Loucy (cell line): Measurements from ENCODE around the gene RAI14.
A peak's percentile ranks its signal among the peaks of the same experiment; 100 is the strongest.

Experiments used
- H2AFZ ChIP-seq: fragments of 200-600 bp; sonication (generic); 2 replicates; pipeline ENCODE4 v1.6.0; 2016; ENCODE audit warnings: antibody characterized with exemption, mild to moderate bottlenecking, low read length, moderate library complexity
- H3F3A ChIP-seq: fragments of 200-600 bp; 2 replicates; pipeline ENCODE4 v1.6.0; 2016; ENCODE audit warnings: antibody characterized with exemption, low read depth, mild to moderate bottlenecking
- H3K27me3 ChIP-seq: fragments of 200-600 bp; sonication (generic); 2 replicates; pipeline ENCODE4 v1.6.1; 2014; ENCODE audit warnings: low read length, mild to moderate bottlenecking; ENCODE audit not compliant: insufficient read depth, poor library complexity, severe bottlenecking
- H3K36me3 ChIP-seq: fragments of 200-600 bp; sonication (generic); 2 replicates; pipeline ENCODE4 v1.6.1; 2016; ENCODE audit warnings: low read length; ENCODE audit not compliant: insufficient read depth
- H3K4me1 ChIP-seq: fragments of 200-600 bp; sonication (generic); 2 replicates; pipeline ENCODE4 v1.5.1; 2014; ENCODE audit warnings: low read length, mild to moderate bottlenecking; ENCODE audit not compliant: insufficient read depth, poor library complexity, severe bottlenecking
- H3K4me2 ChIP-seq: fragments of 200-600 bp; sonication (generic); 2 replicates; pipeline ENCODE4 v1.6.0; 2014; ENCODE audit warnings: antibody characterized with exemption, low read length, low read depth, mild to moderate bottlenecking; ENCODE audit not compliant: poor library complexity, severe bottlenecking
- H3K4me3 ChIP-seq: fragments of 200-600 bp; sonication (generic); 2 replicates; pipeline ENCODE4 v1.5.1; 2014; ENCODE audit warnings: low read length, mild to moderate bottlenecking, mixed read lengths; ENCODE audit not compliant: poor library complexity, severe bottlenecking
- H3K79me2 ChIP-seq: fragments of 200-600 bp; sonication (generic); 2 replicates; pipeline ENCODE4 v1.6.1; 2014; ENCODE audit warnings: low read length; ENCODE audit not compliant: insufficient read depth
- H3K9ac ChIP-seq: fragments of 200-600 bp; sonication (generic); 2 replicates; pipeline ENCODE4 v1.6.0; 2014; ENCODE audit warnings: mild to moderate bottlenecking, low read depth, low read length, moderate library complexity; ENCODE audit not compliant: poor library complexity, severe bottlenecking
- H3K9me2 ChIP-seq: fragments of 200-600 bp; sonication (generic); replicated peaks from 2 replicates; pipeline ENCODE4 v1.6.1; 2016; ENCODE audit warnings: low read depth, low read length, mixed read lengths
- H3K9me3 ChIP-seq: fragments of 200-600 bp; sonication (generic); 2 replicates; pipeline ENCODE4 v1.6.1; 2014; ENCODE audit warnings: mild to moderate bottlenecking, antibody characterized with exemption, low read length, low read depth; ENCODE audit not compliant: insufficient read depth
- H4K20me1 ChIP-seq: fragments of 200-600 bp; sonication (generic); 2 replicates; pipeline ENCODE4 v1.6.0; 2014; ENCODE audit warnings: antibody characterized with exemption, low read length, mild to moderate bottlenecking; ENCODE audit not compliant: insufficient read depth, poor library complexity, severe bottlenecking
- EZH2phosphoT487 ChIP-seq: fragments of 200-600 bp; IDR thresholded peaks from 2 replicates; pipeline ENCODE4 v1.6.1; 2018; ENCODE audit warnings: antibody characterized with exemption, mild to moderate bottlenecking, moderate library complexity, borderline replicate concordance
- TF ChIP-seq, protein P1 (sequence below): fragments of 200-600 bp; sonication (generic); conservative IDR thresholded peaks from 2 replicates; pipeline ENCODE4 v1.5.1; 2014; ENCODE audit warnings: mild to moderate bottlenecking, antibody characterized with exemption, low read length

RAI14 gene

DNA sequence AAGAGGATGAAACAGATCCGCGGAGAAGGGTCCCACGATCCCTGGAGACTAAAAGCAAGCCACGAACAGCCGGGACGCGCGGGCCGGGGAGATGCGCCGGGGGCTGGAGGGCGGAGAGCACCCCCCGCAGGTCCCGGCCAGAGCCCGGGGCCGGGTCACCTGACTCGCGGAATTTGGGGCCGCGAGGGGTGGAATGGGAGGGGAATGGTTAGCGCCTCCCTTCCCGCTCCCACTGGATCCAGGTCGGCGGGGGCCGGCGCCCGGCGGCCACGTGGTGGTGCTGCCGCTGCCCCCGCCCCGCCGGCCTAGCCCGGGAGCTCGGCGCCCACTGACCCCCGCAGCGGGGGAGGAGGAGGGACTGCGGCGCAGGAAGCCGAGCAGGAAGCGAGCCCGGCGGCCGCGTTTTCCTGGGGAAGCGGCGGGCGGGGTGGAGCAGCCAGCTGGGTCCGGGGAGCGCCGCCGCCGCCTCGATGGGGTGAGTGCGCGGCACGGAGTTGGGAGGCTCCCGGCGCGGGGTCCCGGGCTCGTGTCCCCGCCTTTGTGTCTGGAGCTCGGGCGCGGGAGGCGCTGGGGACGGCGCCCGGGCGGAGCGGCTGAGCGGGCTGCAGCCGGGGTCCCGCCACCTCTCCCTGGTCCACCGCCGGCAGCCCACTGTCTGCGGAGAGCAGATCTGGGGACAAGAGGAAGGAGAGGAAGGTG is at the start of gene RAI14:
TSS of gene RAI14 (plus strand) at position 328 of the 699 bp plus-strand sequence. CDS start 30,592 bp downstream, outside the sequence.
- peak within 1 kb of the TSS; percentile 88 for H3K9ac ChIP-seq
- no peaks in the 10 kb centered on the region for H3K9me2 ChIP-seq
- peaks cover 39% of the 10 kb centered on the region for H3K4me1 ChIP-seq
- peaks cover 14% of the 10 kb centered on the region; the same call in 1 of the 2 replicates for H3F3A ChIP-seq
- TF ChIP-seq, protein P1, sequence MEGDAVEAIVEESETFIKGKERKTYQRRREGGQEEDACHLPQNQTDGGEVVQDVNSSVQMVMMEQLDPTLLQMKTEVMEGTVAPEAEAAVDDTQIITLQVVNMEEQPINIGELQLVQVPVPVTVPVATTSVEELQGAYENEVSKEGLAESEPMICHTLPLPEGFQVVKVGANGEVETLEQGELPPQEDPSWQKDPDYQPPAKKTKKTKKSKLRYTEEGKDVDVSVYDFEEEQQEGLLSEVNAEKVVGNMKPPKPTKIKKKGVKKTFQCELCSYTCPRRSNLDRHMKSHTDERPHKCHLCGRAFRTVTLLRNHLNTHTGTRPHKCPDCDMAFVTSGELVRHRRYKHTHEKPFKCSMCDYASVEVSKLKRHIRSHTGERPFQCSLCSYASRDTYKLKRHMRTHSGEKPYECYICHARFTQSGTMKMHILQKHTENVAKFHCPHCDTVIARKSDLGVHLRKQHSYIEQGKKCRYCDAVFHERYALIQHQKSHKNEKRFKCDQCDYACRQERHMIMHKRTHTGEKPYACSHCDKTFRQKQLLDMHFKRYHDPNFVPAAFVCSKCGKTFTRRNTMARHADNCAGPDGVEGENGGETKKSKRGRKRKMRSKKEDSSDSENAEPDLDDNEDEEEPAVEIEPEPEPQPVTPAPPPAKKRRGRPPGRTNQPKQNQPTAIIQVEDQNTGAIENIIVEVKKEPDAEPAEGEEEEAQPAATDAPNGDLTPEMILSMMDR: no peak; the same call in 1 of the 2 replicates
- TF ChIP-seq EZH2phosphoT487: no peak
- no peaks in the 10 kb centered on the region for H3K9me3 ChIP-seq
- H3K27me3 ChIP-seq: no peaks in the 10 kb centered on the region
- H3K4me2 ChIP-seq: peak within 1 kb of the TSS; percentile 98
- H4K20me1 ChIP-seq: no peaks in the 10 kb centered on the region
- no peaks in the 10 kb centered on the region for H3K36me3 ChIP-seq
- peak within 1 kb of the TSS; percentile 81 for H2AFZ ChIP-seq
- peak within 1 kb of the TSS; percentile 88 for H3K4me3 ChIP-seq
- H3K79me2 ChIP-seq: peaks cover 37% of the 10 kb centered on the region

DNA sequence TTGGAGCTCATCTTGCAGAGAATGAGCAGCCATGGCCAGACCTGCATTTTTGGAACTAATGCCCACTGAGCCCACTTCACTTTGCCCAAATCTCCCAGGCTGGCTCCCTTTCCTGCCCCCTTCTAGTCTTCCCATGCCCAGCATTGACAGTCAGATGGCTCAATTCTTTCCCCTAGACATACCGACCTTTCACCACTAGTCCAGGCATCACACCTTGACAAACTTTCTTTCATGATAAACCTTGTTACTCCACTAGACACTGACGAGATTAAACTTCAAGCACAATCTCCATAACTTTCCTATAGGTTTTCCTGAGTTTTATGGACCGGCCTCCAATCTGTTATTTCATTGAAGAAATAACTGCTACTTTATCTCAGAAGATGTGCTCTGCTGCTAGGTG is 47.8 kb upstream of the RAI14 start:
- no peak overlapping the region for H3K9ac ChIP-seq
- no peaks in the 10 kb centered on the region for H3K27me3 ChIP-seq
- H3K4me1 ChIP-seq: peaks cover 51% of the 10 kb centered on the region
- H3K9me3 ChIP-seq: no peaks in the 10 kb centered on the region
- TF ChIP-seq, protein P1: no peak
- H3K79me2 ChIP-seq: no peaks in the 10 kb centered on the region
- H3K36me3 ChIP-seq: no peaks in the 10 kb centered on the region
- no peak overlapping the region for H2AFZ ChIP-seq
- no peaks in the 10 kb centered on the region for H3K9me2 ChIP-seq
- H3F3A ChIP-seq: no peaks in the 10 kb centered on the region; the same call in 1 of the 2 replicates
- peak overlapping the region; percentile 49 for H3K4me2 ChIP-seq
- no peaks in the 10 kb centered on the region for H4K20me1 ChIP-seq
- H3K4me3 ChIP-seq: no peak overlapping the region

DNA sequence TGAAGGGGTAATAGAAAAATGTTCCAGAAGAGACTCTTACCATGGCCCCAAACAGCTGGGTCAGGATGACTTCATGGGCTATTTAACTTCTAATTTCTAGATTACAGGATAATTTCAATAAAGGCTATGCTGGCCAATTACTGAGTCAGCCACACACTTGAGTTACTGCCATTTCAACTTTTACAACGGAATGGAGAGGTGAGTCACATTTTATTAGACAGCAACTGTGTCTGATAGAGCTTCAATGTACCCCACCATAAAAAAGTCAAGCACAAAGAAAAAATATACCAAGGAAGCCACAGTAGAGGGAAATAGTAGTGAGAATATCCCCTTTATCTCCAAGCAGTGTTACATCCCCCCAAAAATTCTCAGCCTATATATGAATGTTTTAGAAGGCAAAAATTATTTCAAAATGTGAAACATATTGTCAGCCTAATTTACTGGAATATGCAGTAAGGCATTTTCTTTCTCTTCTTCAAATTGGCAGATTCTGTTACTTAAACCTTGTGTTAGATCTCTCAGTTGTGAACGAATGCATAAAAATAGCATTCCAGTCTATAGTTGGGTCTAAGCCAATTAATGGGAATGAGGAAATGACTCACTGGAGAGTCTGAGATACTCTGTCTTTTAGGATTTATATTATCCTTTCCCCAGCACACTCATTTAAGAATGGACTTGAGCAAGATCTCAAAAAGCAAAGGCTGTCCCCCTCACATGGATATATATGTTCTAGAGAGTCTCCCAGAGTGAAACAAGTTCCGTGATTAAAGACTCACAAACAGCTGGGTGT is 47.1 kb upstream of the RAI14 start:
- H3K9ac ChIP-seq: no peak overlapping the region
- peak overlapping the region; percentile 49 for H3K4me2 ChIP-seq
- H3F3A ChIP-seq: no peaks in the 10 kb centered on the region
- H3K9me2 ChIP-seq: no peaks in the 10 kb centered on the region
- H3K36me3 ChIP-seq: no peaks in the 10 kb centered on the region
- no peaks in the 10 kb centered on the region for H3K9me3 ChIP-seq
- TF ChIP-seq EZH2phosphoT487: no peak
- TF ChIP-seq, protein P1: no peak
- peaks cover 44% of the 10 kb centered on the region for H3K4me1 ChIP-seq
- no peaks in the 10 kb centered on the region for H3K79me2 ChIP-seq
- H3K4me3 ChIP-seq: no peak overlapping the region
- H4K20me1 ChIP-seq: no peaks in the 10 kb centered on the region
- H2AFZ ChIP-seq: no peak overlapping the region
- H3K27me3 ChIP-seq: no peaks in the 10 kb centered on the region
